KMS-11 (cell line): ENCODE data around the gene FBXL12.
"Not testable (repeated sequence)": the region's sequence is repeated elsewhere in the genome, so short reads cannot be mapped to it uniquely, and the experiment has no call there.

Experiments
- H2AFZ ChIP-seq: fragments of 200-600 bp; sonication (generic); 2 replicates; pipeline ENCODE4 v1.6.1; 2016; ENCODE audit warnings: antibody characterized with exemption, mixed run types, low read depth
- H3K27ac ChIP-seq: fragments of 200-600 bp; sonication (generic); 2 replicates; pipeline ENCODE4 v1.6.1; 2016; ENCODE audit warnings: mild to moderate bottlenecking, mixed run types
- H3K27me3 ChIP-seq: fragments of 200-600 bp; sonication (generic); 2 replicates; pipeline ENCODE4 v1.6.1; 2017; ENCODE audit warnings: mild to moderate bottlenecking, low read depth, mixed run types, moderate library complexity; ENCODE audit not compliant: insufficient read depth
- H3K36me3 ChIP-seq: fragments of 200-600 bp; sonication (generic); 2 replicates; pipeline ENCODE4 v1.6.1; 2017; ENCODE audit warnings: mild to moderate bottlenecking, mixed run types; ENCODE audit not compliant: insufficient read depth
- H3K4me1 ChIP-seq: fragments of 200-600 bp; sonication (generic); 2 replicates; pipeline ENCODE4 v1.6.1; 2016; ENCODE audit warnings: mild to moderate bottlenecking, low read depth, mixed run types; ENCODE audit not compliant: poor library complexity, severe bottlenecking
- H3K4me2 ChIP-seq: fragments of 200-600 bp; sonication (generic); 2 replicates; pipeline ENCODE4 v1.7.0; 2016; ENCODE audit warnings: mild to moderate bottlenecking, mixed run types
- H3K4me3 ChIP-seq: fragments of 200-600 bp; sonication (generic); IDR thresholded peaks from 2 replicates; pipeline ENCODE4 v1.6.1; 2017; ENCODE audit warnings: low read depth, low read length, mixed read lengths; ENCODE audit not compliant: insufficient read depth
- H3K79me2 ChIP-seq: fragments of 200-600 bp; sonication (generic); 2 replicates; pipeline ENCODE4 v1.6.1; 2016; ENCODE audit warnings: low read depth, mixed run types; ENCODE audit not compliant: insufficient read depth
- H3K9ac ChIP-seq: fragments of 200-600 bp; sonication (generic); 2 replicates; pipeline ENCODE4 v1.6.1; 2016; ENCODE audit warnings: mild to moderate bottlenecking, mixed run types
- H4K20me1 ChIP-seq: fragments of 200-600 bp; sonication (generic); 2 replicates; pipeline ENCODE4 v1.6.1; 2016; ENCODE audit warnings: mild to moderate bottlenecking, mixed run types; ENCODE audit not compliant: insufficient read depth
- TF ChIP-seq, protein P1 (sequence below): fragments of 200-600 bp; sonication (generic); conservative IDR thresholded peaks from 2 replicates; pipeline ENCODE4 v1.6.1; 2017; ENCODE audit warnings: low read depth, mild to moderate bottlenecking, antibody characterized with exemption, low read length, moderate library complexity, mixed read lengths

The FBXL12 gene

DNA sequence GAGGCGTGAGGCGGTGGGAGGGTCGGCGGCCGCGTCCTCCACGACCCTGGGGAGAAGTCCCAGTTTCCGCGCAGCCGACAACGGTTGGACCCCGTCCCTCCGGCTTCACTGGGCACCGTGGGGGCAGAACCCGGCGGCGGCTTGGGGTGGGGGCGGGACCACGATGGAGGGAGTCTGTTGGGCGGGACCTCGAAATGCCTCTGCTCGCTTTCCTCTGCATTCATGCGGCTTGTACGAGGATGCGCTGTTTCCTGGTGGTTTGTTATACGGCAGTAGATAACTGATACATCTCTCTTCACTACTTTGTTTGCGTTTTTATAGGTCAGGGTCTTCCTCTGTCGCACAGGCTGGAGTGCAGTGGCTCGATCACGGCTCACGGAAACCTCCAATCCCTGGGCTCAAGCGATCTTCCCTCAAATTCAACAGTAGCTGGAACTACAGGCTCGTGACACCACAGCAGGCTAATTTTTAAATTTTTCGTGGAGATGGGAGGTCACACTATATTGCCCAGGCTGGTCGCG lies 25.7 kb downstream of the FBXL12 start:
- no peak overlapping the region for H3K4me3 ChIP-seq
- no peaks in the 10 kb centered on the region for H4K20me1 ChIP-seq
- H3K4me2 ChIP-seq, result peak overlapping the region; percentile 51; the same call in 1 of the 2 replicates
- no peaks in the 10 kb centered on the region for H3K79me2 ChIP-seq
- TF ChIP-seq, protein P1, sequence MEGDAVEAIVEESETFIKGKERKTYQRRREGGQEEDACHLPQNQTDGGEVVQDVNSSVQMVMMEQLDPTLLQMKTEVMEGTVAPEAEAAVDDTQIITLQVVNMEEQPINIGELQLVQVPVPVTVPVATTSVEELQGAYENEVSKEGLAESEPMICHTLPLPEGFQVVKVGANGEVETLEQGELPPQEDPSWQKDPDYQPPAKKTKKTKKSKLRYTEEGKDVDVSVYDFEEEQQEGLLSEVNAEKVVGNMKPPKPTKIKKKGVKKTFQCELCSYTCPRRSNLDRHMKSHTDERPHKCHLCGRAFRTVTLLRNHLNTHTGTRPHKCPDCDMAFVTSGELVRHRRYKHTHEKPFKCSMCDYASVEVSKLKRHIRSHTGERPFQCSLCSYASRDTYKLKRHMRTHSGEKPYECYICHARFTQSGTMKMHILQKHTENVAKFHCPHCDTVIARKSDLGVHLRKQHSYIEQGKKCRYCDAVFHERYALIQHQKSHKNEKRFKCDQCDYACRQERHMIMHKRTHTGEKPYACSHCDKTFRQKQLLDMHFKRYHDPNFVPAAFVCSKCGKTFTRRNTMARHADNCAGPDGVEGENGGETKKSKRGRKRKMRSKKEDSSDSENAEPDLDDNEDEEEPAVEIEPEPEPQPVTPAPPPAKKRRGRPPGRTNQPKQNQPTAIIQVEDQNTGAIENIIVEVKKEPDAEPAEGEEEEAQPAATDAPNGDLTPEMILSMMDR, result no peak
- H3K36me3 ChIP-seq, result no peaks in the 10 kb centered on the region
- peaks cover 19% of the 10 kb centered on the region for H3K4me1 ChIP-seq
- peak overlapping the region; percentile 76; the same call in 1 of the 2 replicates for H2AFZ ChIP-seq
- H3K27ac ChIP-seq, result no peak overlapping the region; the same call in 1 of the 2 replicates
- peak overlapping the region; percentile 31; the same call in 1 of the 2 replicates for H3K9ac ChIP-seq
- H3K27me3 ChIP-seq, result no peaks in the 10 kb centered on the region

DNA sequence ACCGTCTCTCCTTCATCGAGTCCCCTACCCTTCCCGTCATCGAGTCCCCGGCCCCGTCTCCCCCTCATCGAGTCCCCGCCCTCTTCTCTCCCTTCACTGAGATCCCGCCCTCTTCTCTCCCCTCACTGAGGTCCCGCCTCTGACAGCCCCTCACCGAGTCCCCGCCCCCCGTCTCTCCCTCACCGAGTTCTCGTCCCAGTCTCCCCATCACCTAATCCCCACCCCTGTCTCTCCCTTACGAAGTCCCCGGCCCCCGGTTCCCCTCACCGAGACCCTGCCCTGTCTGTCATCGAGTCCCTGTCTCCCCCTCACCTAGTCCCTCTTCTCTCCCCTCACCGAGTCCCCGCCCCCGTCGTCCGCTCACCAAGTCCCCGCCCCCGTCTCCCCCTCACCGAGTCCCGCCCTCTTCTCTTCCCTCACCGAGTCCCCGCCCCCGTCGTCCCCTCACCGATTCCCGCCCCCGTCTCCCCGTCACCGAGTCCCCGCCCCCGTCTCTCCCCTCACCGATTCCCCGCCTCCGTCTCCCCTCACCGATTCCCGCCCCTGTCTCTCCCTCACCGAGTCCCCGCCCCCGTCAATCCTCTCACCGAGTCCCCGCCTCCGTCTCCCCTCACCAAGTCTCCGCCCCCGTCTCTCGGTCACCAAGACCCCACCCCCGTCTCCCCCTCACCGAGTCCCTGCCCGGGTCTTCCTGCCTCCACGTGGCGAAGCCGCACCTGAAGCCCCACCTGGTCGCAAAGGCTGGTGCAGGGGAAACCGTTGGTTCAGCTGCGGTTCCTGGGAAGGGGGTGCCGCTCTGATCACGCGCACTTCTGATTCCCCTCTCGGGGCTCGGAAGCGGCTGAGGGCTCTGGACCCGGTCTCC lies 26.4 kb downstream of the FBXL12 start:
- peaks cover 19% of the 10 kb centered on the region for H3K4me1 ChIP-seq
- H3K79me2 ChIP-seq, result no peaks in the 10 kb centered on the region
- H4K20me1 ChIP-seq, result no peaks in the 10 kb centered on the region
- no peaks in the 10 kb centered on the region for H3K36me3 ChIP-seq
- H3K4me3 ChIP-seq, result no peak overlapping the region
- peak overlapping the region; percentile 76; the same call in 1 of the 2 replicates for H2AFZ ChIP-seq
- no peaks in the 10 kb centered on the region for H3K27me3 ChIP-seq
- H3K4me2 ChIP-seq, result peak overlapping the region; percentile 51; the same call in 1 of the 2 replicates
- TF ChIP-seq, protein P1, result no peak
- H3K9ac ChIP-seq, result peak overlapping the region; percentile 31; the same call in 1 of the 2 replicates
- no peak overlapping the region; the same call in 1 of the 2 replicates for H3K27ac ChIP-seq

GRCh38 chr19:9791552-9792205 lies 27.2 kb downstream of the FBXL12 start:
- H3K79me2 ChIP-seq, result no peaks in the 10 kb centered on the region
- no peaks in the 10 kb centered on the region for H3K27me3 ChIP-seq
- peak overlapping the region; percentile 54 for H3K4me2 ChIP-seq
- no peaks in the 10 kb centered on the region for H4K20me1 ChIP-seq
- H3K36me3 ChIP-seq, result no peaks in the 10 kb centered on the region
- TF ChIP-seq, protein P1, result no peak
- H3K4me1 ChIP-seq, result peaks cover 18% of the 10 kb centered on the region
- H3K27ac ChIP-seq, result no peak overlapping the region
- no peak overlapping the region for H3K4me3 ChIP-seq
- no peak overlapping the region for H3K9ac ChIP-seq
- peak overlapping the region; percentile 54 for H2AFZ ChIP-seq

- not testable (repeated sequence) for H3K79me2 ChIP-seq, H3K27ac ChIP-seq, H3K36me3 ChIP-seq, H3K9ac ChIP-seq, H4K20me1 ChIP-seq, H3K4me3 ChIP-seq, H3K27me3 ChIP-seq
- H2AFZ ChIP-seq, result peak overlapping the region; percentile 54
- H3K4me2 ChIP-seq, result peak overlapping the region; percentile 54
- peaks cover 11% of the 10 kb centered on the region for H3K4me1 ChIP-seq
Measured at GRCh38 chr19:9791073-9791367, 27.9 kb downstream of the FBXL12 start.

- H3K4me1 ChIP-seq, result peaks cover 11% of the 10 kb centered on the region
- H4K20me1 ChIP-seq, H3K4me3 ChIP-seq, H3K79me2 ChIP-seq, H3K4me2 ChIP-seq, H3K27ac ChIP-seq, H2AFZ ChIP-seq, H3K36me3 ChIP-seq, H3K27me3 ChIP-seq, H3K9ac ChIP-seq: not testable (repeated sequence)
Measured at GRCh38 chr19:9789579-9789978, 29.3 kb downstream of the FBXL12 start.
